ELF-1 (cell line): Measurements from ENCODE around the gene CLBA1.
"Not testable (repeated sequence)": the region's sequence is repeated elsewhere in the genome, so short reads cannot be mapped to it uniquely, and the experiment has no call there.

ENCODE experiments used
- DNase-seq: peaks from one replicate; pipeline ENCODE4 v3.0.0-alpha.2; 2016; ENCODE audit warnings: low read depth, low spot score

Gene CLBA1

DNA sequence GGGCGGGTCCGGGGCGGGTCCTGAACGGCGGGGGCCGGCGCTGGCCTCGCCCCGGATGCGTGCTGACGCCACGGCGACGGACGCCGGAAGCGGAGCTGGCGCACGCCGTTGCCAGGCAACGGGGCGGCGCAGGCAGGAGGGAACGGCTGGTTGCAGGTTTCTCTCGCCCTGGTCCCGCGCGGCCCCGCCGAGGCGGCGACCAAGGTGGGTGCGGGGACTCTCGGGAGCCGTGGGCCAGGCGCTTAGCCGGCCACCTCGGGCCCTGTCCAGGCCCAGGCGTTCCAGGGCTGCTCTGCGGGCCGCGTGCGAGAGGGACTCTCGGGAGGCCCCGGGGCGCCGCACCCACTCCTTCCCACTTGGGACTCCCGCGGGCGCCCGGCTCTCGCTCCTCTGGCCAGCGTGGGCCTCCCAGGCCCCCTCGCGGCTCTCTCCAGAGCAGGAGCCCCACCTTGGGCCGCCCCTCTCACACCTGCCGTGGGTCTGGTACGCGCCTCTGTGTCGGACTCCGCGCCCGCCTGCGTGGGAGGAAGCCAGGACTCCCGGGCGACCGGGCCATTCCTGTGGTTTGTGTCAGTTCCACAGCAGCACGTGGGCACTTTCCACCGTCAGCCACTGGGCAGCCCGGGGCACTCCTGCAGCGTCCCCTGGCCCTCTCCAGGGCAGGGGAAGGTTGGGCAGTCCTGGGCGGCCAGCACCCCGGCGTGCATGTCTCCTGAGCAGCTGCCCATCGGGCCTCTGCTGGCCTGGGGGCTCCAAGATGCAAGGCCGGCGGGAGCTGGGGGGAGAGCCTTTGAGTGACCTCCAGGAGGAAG, at the start of gene CLBA1:
Gene CLBA1, plus strand, starts transcription at position 114 of the 812 bp plus-strand sequence. Its CDS starts 644 bp downstream, at position 758.
- DNase-seq: peak; percentile 88

DNA sequence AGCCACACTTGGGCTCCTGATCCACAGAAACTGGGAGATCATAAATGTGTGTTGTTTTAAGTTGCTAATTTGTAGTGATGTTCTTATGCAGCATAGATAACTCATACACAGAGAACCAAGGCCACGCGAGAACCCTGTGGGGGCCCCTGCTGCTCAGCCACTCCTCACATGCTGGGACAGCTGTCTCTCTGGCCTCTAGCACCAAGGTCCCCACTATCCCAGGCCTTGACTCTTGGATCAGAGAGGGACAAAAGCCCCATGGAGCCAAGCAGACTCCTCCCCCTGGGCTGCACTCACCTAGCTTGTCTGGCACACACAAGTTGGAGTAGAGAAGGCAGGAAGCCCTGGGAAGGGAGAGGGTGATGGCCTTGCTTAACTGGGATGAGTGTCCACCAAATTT, 49.6 kb upstream of the CLBA1 start:
- no peak for DNase-seq

DNA sequence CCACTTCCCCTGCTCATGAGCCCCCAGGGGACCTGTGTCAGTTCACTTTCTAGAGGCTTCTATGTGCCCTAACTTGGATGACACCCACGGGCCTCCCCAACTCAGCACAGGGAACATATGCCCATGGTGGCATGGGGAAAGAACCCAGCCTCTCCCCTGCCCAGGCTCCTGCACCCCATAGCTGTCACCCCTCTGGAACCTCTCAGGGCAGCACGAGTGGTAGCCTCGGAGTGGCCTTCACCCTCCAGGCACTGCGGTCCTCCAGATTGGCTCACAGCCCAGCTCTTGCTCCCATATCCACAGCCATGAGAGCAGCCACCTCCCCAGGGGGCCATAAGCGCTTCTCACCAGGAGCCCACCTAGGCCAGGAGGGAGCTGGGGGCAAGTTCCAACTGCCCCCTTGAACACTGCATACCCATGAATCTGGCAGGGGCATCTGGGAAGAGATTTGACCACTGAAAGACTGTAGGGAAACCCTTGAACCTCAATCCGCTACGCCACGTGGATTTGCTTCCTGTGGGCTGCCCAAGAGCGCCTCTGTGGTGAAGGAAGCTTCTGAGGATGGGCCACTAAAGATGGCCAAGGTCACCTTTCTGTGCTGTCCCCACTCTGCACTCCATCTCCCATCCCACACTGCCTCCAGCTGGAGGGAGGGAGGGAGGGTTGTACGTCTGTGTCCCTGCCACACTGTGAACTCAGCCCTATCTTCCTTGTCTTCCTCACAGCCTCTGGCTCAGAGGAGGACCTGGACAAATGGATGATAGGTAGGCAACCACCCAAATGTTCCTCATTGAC, 49.0 kb upstream of the CLBA1 start:
- no peak for DNase-seq

DNA sequence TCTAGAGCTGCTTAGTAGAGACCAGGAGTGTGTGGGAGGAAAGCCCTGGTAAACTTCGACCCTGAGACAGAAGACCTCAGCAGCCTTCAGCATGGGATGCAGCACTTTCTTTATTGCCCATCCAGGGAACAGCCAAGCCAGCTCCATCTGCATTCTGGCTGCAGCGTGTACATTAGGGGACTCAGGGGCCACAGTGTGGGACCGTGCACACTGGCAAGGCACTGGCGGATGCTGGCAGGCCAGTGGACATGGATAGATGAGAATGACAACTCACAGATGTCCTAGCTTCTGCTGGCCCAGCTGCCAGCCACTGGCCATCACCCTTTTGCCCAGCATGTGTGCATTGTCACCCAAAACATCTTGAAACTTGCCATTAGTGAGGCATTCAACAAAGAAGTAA, 48.4 kb upstream of the CLBA1 start:
- DNase-seq: no peak

DNA sequence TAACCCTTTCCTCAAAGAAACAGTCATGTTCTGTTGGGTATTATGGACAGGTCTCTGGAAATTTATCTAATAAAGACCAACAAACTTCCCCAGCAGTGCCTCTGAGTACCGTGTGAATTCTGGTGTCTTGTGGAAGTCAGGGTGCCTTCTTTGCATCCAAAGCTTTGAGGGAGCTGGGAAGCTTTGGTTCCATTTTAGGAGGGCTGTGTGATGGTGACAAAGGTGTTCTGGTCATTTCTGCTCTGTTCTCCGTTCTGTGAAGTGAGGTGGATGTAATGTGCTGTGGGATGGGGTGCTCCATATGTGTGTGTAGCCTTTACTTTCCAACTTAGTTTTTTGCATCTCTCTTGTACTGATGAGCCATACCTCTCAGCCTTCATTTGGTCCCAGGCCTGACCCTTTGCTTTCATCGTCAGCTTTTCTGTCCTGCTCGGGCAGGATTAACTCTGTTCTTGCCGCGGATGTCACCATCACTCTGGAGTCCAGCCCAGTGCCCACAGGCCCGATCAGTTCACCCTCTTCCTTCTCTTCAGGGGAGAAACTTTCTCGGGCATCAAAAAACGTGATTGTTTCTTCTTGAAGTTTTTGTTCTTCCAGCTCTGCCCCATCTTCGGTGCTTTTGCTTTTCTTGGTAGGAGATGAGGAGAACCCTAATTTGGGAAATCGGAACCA, 47.8 kb upstream of the CLBA1 start:
- no peak for DNase-seq

DNA sequence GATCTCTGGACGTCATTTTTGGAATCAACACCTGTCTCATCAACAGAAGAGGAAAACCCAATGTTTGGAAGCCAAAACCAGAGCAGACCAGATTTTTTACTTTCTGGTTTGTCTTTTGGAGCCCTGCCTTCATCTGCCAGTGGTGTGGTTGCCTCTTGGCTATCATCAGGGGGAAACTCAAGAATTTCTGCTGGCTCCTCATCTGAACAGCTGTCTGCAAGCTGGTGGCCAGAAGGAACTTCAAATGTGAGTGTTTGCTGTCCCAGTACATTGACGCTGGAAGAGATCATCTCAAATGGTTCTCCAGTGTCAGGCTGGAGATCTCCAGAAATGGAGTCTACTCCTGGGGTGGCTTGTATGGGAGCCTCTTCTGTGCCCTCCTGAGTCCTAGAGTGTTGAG, 47.2 kb upstream of the CLBA1 start:
- no peak for DNase-seq

DNA sequence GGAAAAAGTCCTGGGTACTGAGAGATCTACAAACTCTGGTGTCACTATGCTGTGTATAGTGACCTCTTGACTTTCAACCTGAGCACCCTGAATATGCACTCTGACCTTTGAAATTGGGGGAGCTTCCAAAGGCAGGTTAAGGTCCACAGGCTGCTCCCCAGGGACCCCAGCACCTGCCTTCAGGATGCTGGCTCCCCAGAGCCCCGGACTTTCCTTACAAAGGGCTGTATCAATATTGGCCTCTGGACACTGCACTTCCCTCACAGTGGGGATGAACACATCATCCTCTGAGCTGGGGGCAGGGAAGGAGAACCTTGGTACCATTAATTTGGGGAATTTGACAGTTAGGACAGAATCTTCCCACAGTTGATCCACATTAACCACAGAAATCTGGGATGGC, 46.6 kb upstream of the CLBA1 start:
- DNase-seq: no peak

DNA sequence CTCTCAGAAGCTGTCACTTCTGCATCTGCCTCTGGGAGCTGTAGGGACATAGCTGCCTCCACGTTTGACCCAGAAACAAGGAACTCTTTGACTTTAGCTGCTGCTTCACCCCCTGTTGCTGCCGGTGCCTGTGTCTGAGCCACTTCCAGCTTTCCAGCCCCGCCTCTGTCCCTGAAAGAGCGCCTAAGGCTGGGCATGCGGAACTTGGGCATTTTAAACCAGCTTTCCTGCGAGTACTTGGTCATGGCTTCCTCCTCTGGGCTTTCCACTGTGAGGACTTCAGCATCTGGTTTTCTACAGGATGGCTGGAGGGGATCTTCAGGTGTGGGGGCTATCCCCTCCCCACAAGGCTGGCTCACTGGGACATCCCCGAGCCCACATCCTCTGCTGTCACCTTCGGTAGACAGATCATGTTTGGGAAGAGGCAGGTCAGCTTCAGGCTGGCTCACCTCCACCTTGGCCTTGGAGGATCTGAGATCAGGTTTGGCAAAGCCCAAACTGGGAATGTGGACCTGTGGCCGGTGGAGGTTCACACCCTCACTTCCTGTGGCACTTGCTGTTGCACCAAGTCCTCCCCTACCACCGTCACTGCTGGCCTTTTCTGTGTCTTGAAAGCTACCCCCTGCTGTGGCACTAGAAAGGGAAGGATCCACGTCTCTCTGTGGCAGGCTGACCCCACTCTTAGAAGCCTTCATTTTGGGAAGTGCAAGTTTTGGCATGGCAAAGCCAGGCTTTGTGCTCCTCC, 45.8 kb upstream of the CLBA1 start:
- no peak for DNase-seq

DNA sequence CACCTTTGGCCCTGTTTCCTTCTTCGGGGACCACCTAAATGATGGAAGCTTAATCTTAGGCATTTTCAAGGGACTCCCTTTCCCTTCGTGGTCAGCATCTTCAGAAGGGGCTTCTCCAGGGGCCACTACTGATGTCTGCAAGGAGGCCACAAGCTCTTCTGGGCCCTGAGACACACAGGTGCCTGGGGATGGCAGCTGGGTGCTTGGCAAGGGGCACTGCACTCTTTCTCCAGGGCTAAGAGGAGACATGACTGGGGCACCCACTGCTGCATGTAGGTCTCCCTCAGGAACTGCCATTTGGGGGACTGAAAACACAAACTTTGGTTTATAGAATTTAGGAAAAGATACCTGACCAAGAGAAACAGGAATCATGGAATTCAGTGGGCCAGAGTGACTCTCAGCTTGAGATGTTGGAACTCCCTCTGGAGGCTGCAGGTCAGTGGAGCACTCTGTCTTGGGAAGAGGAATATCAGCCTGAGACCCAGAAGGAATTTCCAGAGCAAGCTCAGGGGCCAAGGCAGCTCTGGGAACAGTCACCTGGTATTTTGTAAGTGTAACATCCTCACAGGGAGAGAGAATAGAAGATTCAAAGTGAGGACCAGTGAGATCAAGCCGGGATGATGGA, 45.0 kb upstream of the CLBA1 start:
- DNase-seq: peak; percentile 18

DNA sequence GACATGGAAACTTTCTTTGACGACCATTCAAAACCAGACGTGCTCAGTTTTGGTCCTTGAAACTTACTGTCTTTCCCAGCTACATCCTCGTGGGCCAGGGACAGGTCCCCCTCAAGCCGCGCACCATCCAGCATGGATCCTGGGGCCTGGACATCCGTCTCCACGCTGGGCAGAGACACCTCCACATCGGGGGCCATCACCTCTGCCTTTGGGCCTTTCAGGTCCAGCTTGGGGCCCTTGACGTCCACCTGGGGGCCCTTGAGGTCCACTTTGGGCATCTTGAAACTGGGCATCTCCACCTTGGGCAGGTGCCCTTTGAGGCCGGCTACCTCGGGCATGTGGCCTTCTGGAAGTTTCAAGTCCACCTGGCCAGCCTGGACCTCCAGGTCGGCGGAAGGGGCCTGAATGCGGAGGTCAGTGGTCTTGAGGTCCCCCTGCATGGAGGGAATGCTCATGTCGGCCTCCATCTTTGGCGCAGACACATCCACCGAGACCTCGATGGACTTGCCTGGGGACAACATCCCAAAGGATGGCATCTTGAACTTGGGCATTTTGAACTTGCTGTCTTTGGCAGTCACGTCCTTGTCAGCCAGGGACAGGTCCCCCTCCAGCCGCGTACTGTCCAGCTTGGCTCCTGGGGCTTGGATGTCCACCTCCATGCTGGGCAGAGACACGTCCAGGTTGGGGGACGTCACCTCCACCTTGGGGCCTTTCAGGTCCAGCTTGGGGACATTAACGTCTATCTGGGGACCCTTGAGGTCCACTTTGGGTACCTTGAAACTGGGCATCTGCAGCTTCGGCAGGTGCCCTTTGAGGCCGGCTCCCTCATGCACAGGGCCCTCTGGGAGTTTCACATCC, 43.9 kb upstream of the CLBA1 start:
- DNase-seq: no peak

DNA sequence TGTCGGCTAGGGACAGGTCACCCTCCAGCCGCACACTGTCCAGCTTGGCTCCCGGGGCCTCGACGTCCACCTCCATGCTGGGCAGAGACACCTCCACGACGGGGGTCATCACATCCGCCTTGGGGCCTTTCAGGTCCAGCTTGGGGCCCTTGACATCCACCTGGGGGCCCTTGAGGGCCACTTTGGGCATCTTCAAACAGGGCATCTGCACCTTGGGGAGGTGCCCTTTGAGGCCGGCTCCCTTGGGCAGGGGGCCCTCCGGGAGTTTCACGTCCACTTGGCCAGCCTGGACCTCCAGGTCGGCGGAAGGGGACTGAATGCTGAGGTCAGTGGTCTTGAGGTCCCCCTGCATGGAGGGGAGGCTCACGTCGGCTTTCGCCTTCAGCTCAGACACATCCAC, 43.0 kb upstream of the CLBA1 start:
- no peak for DNase-seq

DNA sequence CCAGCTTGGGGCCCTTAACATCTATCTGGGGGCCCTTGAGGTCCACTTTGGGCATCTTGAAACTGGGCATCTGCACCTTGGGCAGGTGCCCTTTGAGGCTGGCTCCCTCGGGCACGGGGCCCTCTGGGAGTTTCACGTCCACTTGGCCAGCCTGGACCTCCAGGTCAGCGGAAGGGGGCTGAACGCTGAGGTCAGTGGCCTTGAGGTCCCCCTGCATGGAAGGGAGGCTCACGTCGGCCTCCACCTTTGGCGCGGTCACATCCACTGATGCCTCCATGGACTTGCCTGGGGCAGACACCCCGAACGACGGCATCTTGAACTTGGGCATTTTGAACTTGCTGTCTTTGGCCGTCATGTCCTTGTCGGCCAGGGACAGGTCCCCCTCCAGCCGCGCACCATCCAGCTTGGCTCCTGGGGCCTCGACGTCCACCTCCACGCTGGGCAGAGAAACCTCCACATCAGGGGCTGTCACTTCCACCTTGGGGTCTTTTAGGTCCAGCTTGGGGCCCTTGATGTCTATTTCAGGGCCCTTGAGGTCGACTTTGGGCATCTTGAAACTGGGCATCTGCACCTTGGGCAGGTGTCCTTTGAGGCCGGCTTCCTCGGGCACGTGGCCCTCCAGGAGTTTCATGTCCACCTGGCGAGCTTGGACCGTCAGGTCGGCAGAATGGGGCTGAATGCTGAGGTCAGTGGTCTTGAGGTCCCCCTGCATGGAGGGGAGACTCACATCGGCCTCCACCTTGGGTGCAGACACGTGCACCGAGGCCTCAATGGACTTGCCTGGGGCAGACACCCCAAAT, 42.2 kb upstream of the CLBA1 start:
- DNase-seq: not testable (repeated sequence)

DNA sequence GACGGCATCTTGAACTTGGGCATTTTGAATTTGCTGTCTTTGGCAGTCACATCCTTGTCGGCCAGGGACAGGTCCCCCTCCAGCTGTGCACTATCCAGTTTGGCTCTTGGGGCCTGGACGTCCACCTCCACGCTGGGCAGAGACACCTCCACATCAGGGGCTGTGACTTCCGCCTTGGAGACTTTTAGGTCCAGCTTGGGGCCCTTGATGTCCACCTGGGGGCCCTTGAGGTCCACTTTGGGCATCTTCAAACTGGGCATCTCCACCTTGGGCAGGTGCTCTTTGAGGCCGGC, 41.6 kb upstream of the CLBA1 start:
- not testable (repeated sequence) for DNase-seq

DNA sequence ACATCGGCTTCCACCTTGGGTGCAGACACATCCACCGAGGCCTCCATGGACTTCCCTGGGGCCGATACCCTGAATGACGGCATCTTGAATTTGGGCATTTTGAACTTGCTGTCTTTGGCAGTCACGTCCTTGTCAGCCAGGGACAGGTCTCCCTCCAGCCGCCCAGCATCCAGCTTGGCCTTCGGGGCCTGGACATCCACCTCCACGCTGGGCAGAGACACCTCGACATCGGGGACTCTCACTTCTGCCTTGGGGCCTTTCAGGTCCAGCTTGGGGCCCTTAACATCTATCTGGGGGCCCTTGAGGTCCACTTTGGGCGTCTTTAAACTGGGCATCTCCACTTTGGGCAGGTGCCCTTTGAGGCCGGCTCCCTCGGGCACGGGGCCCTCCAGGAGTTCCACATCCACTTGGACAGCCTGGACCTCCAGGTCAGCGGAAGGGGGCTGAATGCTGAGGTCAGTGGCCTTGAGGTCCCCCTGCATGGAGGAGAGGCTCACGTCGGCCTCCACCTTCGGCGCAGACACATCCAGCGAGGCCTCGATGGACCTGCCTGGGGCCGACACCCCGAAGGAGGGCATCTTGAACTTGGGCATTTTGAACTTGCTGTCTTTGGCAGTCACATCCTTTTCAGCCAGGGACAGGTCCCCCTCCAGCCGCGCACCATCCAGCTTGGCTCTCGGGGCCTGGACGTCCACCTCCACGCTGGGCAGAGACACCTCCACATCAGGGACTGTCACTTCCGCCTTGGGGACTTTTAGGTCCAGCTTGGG, 41.0 kb upstream of the CLBA1 start:
- not testable (repeated sequence) for DNase-seq

DNA sequence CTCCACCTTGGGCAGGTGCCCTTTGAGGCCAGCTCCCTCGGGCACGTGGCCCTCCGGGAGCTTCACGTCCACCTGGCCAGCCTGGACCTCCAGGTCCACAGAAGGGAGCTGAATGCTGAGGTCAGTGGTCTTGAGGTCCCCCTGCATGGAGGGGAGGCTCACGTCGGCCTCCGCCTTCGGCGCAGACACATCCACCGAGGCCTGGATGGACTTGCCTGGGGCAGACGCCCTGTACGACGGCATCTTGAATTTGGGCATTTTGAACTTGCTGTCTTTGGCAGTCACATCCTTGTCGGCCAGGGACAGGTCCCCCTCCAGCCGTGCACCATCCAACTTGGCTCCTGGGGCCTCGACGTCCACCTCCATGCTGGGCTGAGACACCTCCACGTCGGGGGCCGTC, 40.3 kb upstream of the CLBA1 start:
- not testable (repeated sequence) for DNase-seq

DNA sequence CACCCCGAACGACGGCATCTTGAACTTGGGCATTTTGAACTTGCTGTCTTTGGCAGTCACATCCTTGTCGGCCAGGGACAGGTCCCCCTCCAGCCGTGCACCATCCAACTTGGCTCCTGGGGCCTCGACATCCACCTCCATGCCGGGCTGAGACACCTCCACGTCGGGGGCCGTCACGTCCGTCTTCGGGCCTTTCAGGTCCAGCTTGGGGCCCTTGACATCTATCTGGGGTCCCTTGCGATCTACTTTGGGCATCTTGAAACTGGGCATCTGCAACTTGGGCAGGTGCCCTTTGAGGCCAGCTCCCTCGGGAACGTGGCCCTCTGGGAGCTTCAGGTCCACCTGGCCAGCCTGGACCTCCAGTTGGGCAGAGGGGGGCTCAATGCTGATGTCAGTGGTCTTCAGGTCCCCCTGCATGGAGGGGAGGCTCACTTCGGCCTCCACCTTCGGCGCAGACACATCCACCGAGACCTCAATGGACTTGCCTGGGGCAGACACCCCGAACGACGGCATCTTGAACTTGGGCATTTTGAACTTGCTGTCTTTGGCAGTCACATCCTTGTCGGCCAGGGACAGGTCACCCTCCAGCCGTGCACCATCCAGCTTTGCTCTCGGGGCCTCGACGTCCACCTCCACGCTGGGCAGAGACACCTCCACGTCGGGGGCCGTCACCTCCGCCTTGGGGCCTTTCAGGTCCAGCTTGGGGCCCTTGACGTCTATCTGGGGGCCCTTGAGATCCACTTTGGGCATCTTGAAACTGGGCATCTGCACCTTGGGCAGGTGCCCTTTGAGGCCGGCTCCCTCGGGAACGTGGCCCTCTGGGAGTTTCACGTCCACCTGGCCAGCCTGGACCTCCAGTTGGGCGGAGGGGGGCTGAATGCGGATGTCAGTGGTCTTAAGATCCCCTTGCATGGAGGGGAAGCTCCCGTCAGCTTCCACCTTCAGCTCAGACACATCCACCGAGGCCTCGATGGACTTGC, 39.3 kb upstream of the CLBA1 start:
- not testable (repeated sequence) for DNase-seq

DNA sequence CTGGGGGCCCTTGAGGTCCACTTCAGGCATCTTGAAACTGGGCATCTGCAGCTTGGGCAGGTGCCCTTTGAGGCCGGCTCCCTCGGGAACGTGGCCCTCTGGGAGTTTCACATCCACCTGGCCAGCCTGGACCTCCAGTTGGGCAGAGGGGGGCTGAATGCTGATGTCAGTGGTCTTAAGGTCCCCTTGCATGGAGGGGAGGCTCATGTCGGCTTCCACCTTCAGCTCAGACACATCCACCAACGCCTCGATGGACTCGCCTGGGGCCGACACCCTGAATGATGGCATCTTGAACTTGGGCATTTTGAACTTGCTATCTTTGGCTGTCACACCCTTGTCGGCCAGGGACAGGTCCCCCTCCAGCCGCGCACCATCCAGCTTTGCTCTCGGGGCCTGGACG, 38.4 kb upstream of the CLBA1 start:
- not testable (repeated sequence) for DNase-seq
